Measurements from ENCODE around the gene ZNF280D. TPM values are rescaled to one million over a fixed set of nuclear protein-coding genes. Genes with fewer than 3 reads are reported as not detected.

The ZNF280D gene
- polyA plus RNA-seq, 1 donor from 2014 or later = 35.4 TPM

GRCh38 chr15:56690733-56691132, 42.6 kb downstream of the ZNF280D start:
- Histone ChIP-seq H3K36me3 (ENCODE audit: insufficient read depth, low read length) (no peaks in the 10 kb centered on the region), H3K27me3 (ENCODE audit: insufficient read depth, low read depth, low read length) (no peaks in the 10 kb centered on the region), H3K27ac (ENCODE audit: low read length) (no peak overlapping the region), H3K9me3 (ENCODE audit: low read length) (no peaks in the 10 kb centered on the region), H2AFZ (ENCODE audit: low read depth, low read length) (no peak overlapping the region), H3K4me2 (ENCODE audit: low read length) (no peak overlapping the region), H3K79me2 (replicated peaks; ENCODE audit: insufficient read depth, low read length) (no peaks in the 10 kb centered on the region), H4K20me1 (ENCODE audit: insufficient read depth) (no peaks in the 10 kb centered on the region), H3K4me3 (ENCODE audit: low read length) (no peak overlapping the region), H3K9me2 (ENCODE audit: insufficient read depth, low read length) (peaks cover 2% of the 10 kb centered on the region), H3F3A (ENCODE audit: insufficient read depth, low read length, poor library complexity, severe bottlenecking) (no peaks in the 10 kb centered on the region), H3K9ac (ENCODE audit: low read length) (no peak overlapping the region)
- TF ChIP-seq TAF1 (IDR thresholded peaks at IDR 0.05; ENCODE audit: low read depth) (no peak), EZH2 (IDR thresholded peaks at IDR 0.05; ENCODE audit: borderline replicate concordance, insufficient read depth, low read length, poor library complexity, severe bottlenecking) (no peak), SMC3 (conservative IDR thresholded peaks at IDR 0.05; ENCODE audit: poor library complexity) (no peak), EP300 (conservative IDR thresholded peaks at IDR 0.05; ENCODE audit: poor library complexity, severe bottlenecking) (no peak), MXI1 (conservative IDR thresholded peaks at IDR 0.05; ENCODE audit: poor library complexity, severe bottlenecking) (no peak), POLR2AphosphoS5 (IDR thresholded peaks at IDR 0.05) (no peak), CTCF (IDR thresholded peaks at IDR 0.05; ENCODE audit: poor library complexity, severe bottlenecking) (no peak), RAD21 (conservative IDR thresholded peaks at IDR 0.05) (no peak)

- Histone ChIP-seq H4K20me1 (ENCODE audit: insufficient read depth) (no peaks in the 10 kb centered on the region), H3K27ac (ENCODE audit: low read length) (no peak overlapping the region), H3K9ac (ENCODE audit: low read length) (no peak overlapping the region), H3K36me3 (ENCODE audit: insufficient read depth, low read length) (no peaks in the 10 kb centered on the region), H3K9me3 (ENCODE audit: low read length) (no peaks in the 10 kb centered on the region), H3K27me3 (ENCODE audit: insufficient read depth, low read depth, low read length) (no peaks in the 10 kb centered on the region), H3F3A (ENCODE audit: insufficient read depth, low read length, poor library complexity, severe bottlenecking) (no peaks in the 10 kb centered on the region), H2AFZ (ENCODE audit: low read depth, low read length) (no peak overlapping the region), H3K9me2 (ENCODE audit: insufficient read depth, low read length) (no peaks in the 10 kb centered on the region), H3K79me2 (replicated peaks; ENCODE audit: insufficient read depth, low read length) (no peaks in the 10 kb centered on the region), H3K4me3 (ENCODE audit: low read length) (no peak overlapping the region), H3K4me2 (ENCODE audit: low read length) (no peak overlapping the region)
- TF ChIP-seq EP300 (conservative IDR thresholded peaks at IDR 0.05; ENCODE audit: poor library complexity, severe bottlenecking) (no peak), TAF1 (IDR thresholded peaks at IDR 0.05; ENCODE audit: low read depth) (no peak), REST (IDR thresholded peaks at IDR 0.05; ENCODE audit: borderline replicate concordance) (no peak), MXI1 (conservative IDR thresholded peaks at IDR 0.05; ENCODE audit: poor library complexity, severe bottlenecking) (no peak), CTCF (IDR thresholded peaks at IDR 0.05; ENCODE audit: poor library complexity, severe bottlenecking) (no peak)
These were observed 49.4 kb downstream of the ZNF280D start for GRCh38 chr15:56683908-56684307.
